22Rv1 (cell line): Measurements from ENCODE around the gene FHOD1.

Experiments used
- ZFX ChIP-seq: fragments of 450-650 bp; IDR thresholded peaks from 2 replicates; pipeline ENCODE4 v1.6.1; 2017; ENCODE audit warnings: antibody characterized with exemption, borderline replicate concordance
- TF ChIP-seq, protein P1 (sequence below): fragments of 450-650 bp; IDR thresholded peaks from 2 replicates; pipeline ENCODE4 v1.5.1; 2017; ENCODE audit warnings: mild to moderate bottlenecking

DNA sequence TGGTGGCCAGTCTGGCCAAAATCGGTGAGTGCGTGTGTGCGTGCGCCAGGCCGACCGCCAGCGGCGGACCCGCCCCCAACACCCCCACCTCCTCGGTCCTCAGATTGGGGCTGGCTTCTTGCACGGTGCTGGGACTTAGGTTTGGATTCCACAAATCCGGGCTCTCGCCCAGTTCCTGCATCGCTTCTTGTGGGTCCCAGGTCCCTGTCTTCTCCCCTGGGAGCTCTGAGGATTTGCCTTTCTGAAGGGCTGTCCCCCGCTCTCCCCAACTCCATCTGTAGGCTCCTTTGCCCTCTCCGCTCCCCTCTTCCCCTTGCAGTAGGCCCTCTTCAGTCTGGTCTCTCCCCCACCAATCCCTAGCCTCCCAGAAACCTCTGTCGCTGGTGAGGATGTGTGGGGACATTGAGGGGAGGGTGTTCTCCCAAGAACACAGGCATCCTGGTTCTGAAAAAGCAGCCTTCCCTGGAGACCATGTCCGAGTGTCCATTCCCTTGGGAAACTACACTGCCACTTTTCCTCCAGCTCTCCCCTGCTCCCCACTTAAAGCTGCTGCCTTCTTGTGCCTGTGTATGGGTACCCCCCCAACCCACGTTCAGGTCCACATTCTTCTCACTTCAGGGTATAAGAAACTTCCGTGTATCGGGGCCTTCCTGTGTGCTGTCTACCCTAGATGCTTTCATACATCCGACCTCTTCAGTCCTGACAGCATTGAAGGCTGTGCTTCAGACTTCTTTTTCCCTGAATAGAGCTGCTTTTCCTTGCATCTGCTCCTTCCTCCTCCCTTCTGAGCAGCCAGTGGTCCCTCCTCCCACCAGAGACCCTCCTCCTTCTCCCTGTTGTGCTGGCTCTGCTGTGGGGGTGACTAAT is 2.1 kb upstream of the FHOD1 start:
- TF ChIP-seq, protein P1, sequence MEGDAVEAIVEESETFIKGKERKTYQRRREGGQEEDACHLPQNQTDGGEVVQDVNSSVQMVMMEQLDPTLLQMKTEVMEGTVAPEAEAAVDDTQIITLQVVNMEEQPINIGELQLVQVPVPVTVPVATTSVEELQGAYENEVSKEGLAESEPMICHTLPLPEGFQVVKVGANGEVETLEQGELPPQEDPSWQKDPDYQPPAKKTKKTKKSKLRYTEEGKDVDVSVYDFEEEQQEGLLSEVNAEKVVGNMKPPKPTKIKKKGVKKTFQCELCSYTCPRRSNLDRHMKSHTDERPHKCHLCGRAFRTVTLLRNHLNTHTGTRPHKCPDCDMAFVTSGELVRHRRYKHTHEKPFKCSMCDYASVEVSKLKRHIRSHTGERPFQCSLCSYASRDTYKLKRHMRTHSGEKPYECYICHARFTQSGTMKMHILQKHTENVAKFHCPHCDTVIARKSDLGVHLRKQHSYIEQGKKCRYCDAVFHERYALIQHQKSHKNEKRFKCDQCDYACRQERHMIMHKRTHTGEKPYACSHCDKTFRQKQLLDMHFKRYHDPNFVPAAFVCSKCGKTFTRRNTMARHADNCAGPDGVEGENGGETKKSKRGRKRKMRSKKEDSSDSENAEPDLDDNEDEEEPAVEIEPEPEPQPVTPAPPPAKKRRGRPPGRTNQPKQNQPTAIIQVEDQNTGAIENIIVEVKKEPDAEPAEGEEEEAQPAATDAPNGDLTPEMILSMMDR = no peak
- no peak for TF ChIP-seq ZFX
